GM21447 (cell line): ENCODE data around the gene PARD3.

Experiments used
- ATAC-seq: cut with Tn5 transposase; IDR thresholded peaks from one replicate; pipeline ENCODE4 v1.9.1; 2021; ENCODE audit not compliant: unreplicated experiment

The PARD3 gene

GRCh38 chr10:34244756-34245484 is 570.2 kb downstream of the PARD3 start:
- ATAC-seq: no peak

GRCh38 chr10:34241226-34242000 is 573.7 kb downstream of the PARD3 start:
- no peak for ATAC-seq

- ATAC-seq: no peak
Observed at GRCh38 chr10:34240039-34240438, 575.1 kb downstream of the PARD3 start.

GRCh38 chr10:34237898-34238455 is 577.1 kb downstream of the PARD3 start:
- no peak for ATAC-seq

- ATAC-seq: no peak
Observed at GRCh38 chr10:34236931-34237330, 578.2 kb downstream of the PARD3 start.

GRCh38 chr10:34235164-34235832 is 579.8 kb downstream of the PARD3 start:
- no peak for ATAC-seq

- no peak for ATAC-seq
Observed at GRCh38 chr10:34232481-34232880, 582.6 kb downstream of the PARD3 start.

- ATAC-seq: no peak
Observed at GRCh38 chr10:34231441-34232180, 583.5 kb downstream of the PARD3 start.

- ATAC-seq: no peak
Observed at GRCh38 chr10:34229917-34230316, 585.2 kb downstream of the PARD3 start.

- no peak for ATAC-seq
Observed at GRCh38 chr10:34228066-34228465, 587.0 kb downstream of the PARD3 start.

GRCh38 chr10:34224639-34225038 is 590.5 kb downstream of the PARD3 start:
- no peak for ATAC-seq

GRCh38 chr10:34223658-34224057 is 591.4 kb downstream of the PARD3 start:
- ATAC-seq: no peak

- ATAC-seq: no peak
Observed at GRCh38 chr10:34222359-34222758, 592.7 kb downstream of the PARD3 start.

GRCh38 chr10:34219753-34220548 is 595.1 kb downstream of the PARD3 start:
- no peak for ATAC-seq

GRCh38 chr10:34217524-34217923 is 597.6 kb downstream of the PARD3 start:
- ATAC-seq: no peak

- ATAC-seq: no peak
Observed at GRCh38 chr10:34216348-34216945, 598.6 kb downstream of the PARD3 start.

- no peak for ATAC-seq
Observed at GRCh38 chr10:34213805-34214197, 601.3 kb downstream of the PARD3 start.

GRCh38 chr10:34213193-34213804 is 601.8 kb downstream of the PARD3 start:
- ATAC-seq: no peak

- ATAC-seq: no peak
Observed at GRCh38 chr10:34207343-34207742, 607.8 kb downstream of the PARD3 start.
